T47D (cell line): ENCODE results near the gene FRYL.
"Not testable (repeated sequence)": the region's sequence is repeated elsewhere in the genome, so short reads cannot be mapped to it uniquely, and the experiment has no call there.

Experiments
- DNase-seq, 2 experiments: peaks; one replicate each; pipeline versions ENCODE4 v3.0.0 to v3.0.0-alpha.2; 2011 to 2012; ENCODE audit warnings: low read depth in 1 of 2, low spot score in 1 of 2
- JUND ChIP-seq: IDR thresholded peaks from 2 replicates; pipeline ENCODE4 v1.6.1; 2012; ENCODE audit warnings: low read depth
- in situ Hi-C: cut with HindIII; loops from 2 replicates; pipeline ENCODE4 v1.10.0; 2016; ENCODE audit warnings: low sequenced_read_pairs, low pct_unique_long_range_greater_than_20kb

The FRYL gene

GRCh38 chr4:48779998-48780864 lies at the start of gene FRYL:
Gene FRYL (minus strand): TSS chr4:48780279. CDS start chr4:48634410, 145,869 bp downstream.
- in situ Hi-C loops, result no loop called here
- peak; percentile 78 to 99 for DNase-seq
- no peak for TF ChIP-seq JUND

- DNase-seq, result no peak
- in situ Hi-C loops, result no loop called here
- no peak for TF ChIP-seq JUND
Observed at GRCh38 chr4:48827622-48828021, 47.5 kb upstream of the FRYL start.

GRCh38 chr4:48821431-48821830 lies 41.4 kb upstream of the FRYL start:
- in situ Hi-C loops, DNase-seq: not testable (repeated sequence)

- no peak for DNase-seq
- in situ Hi-C loops, result no loop called here
- no peak for TF ChIP-seq JUND
Observed at GRCh38 chr4:48816971-48817370, 36.9 kb upstream of the FRYL start.

GRCh38 chr4:48816297-48816696 lies 36.2 kb upstream of the FRYL start:
- DNase-seq, in situ Hi-C loops: not testable (repeated sequence)

- no peak for DNase-seq
- in situ Hi-C loops, result no loop called here
- no peak for TF ChIP-seq JUND
Observed at GRCh38 chr4:48815483-48815882, 35.4 kb upstream of the FRYL start.

GRCh38 chr4:48813964-48814363 lies 33.9 kb upstream of the FRYL start:
- DNase-seq, result no peak
- no peak for TF ChIP-seq JUND
- in situ Hi-C loops, result no loop called here

GRCh38 chr4:48812866-48813265 lies 32.8 kb upstream of the FRYL start:
- no peak for TF ChIP-seq JUND
- in situ Hi-C loops, result no loop called here
- no peak for DNase-seq

GRCh38 chr4:48804584-48805301 lies 24.7 kb upstream of the FRYL start:
- TF ChIP-seq JUND, result no peak
- in situ Hi-C loops, result no loop called here
- DNase-seq, result no peak

GRCh38 chr4:48801016-48801715 lies 21.1 kb upstream of the FRYL start:
- TF ChIP-seq JUND, result no peak
- in situ Hi-C loops, result no loop called here
- DNase-seq, result no peak

- in situ Hi-C loops, DNase-seq: not testable (repeated sequence)
Observed at GRCh38 chr4:48800155-48800554, 20.1 kb upstream of the FRYL start.

- in situ Hi-C loops, result no loop called here
- DNase-seq, result no peak
Observed at GRCh38 chr4:48799157-48799556, 19.1 kb upstream of the FRYL start.

GRCh38 chr4:48798117-48798516 lies 18.0 kb upstream of the FRYL start:
- TF ChIP-seq JUND, result no peak
- DNase-seq, result no peak
- in situ Hi-C loops, result no loop called here

More at GRCh38 chr4:48799157-48799556, 19.1 kb upstream of the FRYL start:
- no peak for TF ChIP-seq JUND
